ENCODE data around the gene KIRREL3.

Gene KIRREL3

DNA sequence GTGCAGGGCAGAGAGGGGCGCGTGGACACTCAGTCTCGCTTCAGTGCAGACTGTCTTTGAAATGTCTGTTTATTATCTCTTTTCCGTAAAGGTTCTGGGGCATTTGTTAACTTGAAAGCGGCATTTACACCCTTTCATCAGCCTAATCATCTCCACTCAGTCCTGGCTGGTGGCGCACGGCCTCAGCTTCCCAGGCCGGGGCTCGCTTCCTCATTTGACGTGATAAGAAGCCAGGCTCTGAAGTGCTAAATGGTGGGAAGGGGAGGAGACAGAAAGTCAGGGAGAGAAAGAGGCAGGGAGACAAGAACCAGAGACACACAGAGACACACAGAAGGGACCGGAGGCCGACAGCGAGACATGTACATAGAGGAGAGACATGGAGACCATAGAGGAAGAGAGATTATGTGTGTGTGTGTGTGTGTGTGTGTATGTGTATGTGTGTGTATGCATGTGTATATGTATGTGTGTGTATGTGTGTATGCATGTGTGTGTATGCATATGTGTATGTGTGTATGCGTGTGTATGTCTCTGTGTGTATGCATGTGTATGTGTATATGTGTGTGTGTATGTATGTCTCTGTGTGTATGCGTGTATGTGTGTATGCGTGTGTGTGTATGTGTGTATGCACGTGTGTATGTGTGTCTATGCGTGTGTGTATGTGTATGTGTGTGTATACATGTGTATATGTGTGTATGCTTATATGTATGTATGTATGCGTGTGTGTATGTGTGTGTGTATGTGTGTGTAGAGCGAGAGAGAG lies 543.6 kb downstream of the KIRREL3 start:
- no peak for DNase-seq (ENCODE audit: low read depth)
- TF ChIP-seq, protein P1, sequence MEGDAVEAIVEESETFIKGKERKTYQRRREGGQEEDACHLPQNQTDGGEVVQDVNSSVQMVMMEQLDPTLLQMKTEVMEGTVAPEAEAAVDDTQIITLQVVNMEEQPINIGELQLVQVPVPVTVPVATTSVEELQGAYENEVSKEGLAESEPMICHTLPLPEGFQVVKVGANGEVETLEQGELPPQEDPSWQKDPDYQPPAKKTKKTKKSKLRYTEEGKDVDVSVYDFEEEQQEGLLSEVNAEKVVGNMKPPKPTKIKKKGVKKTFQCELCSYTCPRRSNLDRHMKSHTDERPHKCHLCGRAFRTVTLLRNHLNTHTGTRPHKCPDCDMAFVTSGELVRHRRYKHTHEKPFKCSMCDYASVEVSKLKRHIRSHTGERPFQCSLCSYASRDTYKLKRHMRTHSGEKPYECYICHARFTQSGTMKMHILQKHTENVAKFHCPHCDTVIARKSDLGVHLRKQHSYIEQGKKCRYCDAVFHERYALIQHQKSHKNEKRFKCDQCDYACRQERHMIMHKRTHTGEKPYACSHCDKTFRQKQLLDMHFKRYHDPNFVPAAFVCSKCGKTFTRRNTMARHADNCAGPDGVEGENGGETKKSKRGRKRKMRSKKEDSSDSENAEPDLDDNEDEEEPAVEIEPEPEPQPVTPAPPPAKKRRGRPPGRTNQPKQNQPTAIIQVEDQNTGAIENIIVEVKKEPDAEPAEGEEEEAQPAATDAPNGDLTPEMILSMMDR (IDR thresholded peaks at IDR 0.05; ENCODE audit: insufficient read depth, low read depth, low read length, missing control alignments): no peak
- no peak overlapping the region for H3K4me3 ChIP-seq (ENCODE audit: low read length)

DNA sequence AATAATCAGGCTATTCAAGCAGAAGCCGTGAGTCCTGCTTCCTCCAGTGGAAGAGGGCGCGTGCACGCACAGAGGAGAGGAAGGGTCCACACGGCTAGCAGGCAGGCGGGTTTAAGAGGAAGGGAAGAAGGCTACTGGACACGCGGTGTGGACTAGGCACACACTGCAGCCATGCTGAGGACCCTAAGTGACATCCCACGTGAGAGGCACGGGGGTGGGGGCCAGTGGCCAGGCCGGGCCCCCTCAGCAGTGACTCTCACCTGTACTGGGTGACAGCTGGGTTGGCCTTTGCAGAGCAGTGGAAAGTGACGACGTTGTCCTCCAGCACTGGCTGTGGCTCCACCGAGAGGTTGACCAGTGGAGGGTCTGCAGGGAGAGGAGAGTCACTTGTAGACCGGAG lies 544.5 kb downstream of the KIRREL3 start:
- H3K4me3 ChIP-seq (ENCODE audit: low read length): no peak overlapping the region
- DNase-seq (ENCODE audit: low read depth): no peak
- TF ChIP-seq, protein P1 (IDR thresholded peaks at IDR 0.05; ENCODE audit: insufficient read depth, low read depth, low read length, missing control alignments): no peak

DNA sequence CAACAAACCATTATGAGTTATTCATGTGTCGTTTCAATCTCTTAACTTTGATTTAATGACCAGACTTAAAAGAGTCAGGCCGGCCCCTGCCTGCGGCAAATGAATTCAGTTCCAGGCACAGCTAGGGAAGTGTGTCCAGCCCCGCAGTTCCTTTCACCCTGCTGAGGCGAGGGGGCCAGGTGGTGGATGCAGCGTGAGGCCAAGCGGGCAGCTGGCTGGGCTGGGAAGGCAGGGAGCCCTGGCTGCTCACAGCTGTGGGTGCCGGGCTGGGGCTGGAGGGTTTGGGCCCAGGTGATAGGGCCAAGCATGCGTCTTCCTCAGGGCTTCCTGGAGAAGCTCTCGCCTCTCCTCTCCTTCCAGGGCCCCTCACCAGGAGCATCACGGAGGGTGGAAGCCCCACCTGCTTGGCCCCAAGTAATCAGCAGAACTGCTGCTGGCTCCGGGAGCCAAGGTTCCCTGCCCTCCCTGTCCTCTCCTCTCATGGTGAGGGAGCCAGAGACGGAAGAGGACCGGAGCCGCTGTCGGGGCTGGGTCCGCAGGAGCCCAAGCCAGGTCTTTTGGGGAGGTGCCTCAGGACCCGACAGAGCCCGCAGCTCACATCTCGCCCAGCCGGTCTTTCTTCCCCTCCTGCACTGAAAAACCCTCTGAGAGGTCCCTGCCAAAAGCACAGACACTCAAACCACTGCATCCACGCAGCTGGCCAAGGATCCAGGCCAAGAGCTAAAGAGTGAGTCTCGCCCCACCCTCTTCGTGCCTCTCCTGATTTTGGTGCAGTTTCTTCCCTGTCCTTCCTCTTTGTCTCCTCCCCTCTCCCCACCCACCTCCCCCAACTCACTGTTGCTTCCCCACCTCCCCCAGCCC lies 548.1 kb downstream of the KIRREL3 start:
- H3K4me3 ChIP-seq (ENCODE audit: low read length): no peak overlapping the region
- no peak for DNase-seq (ENCODE audit: low read depth)
- TF ChIP-seq, protein P1 (IDR thresholded peaks at IDR 0.05; ENCODE audit: insufficient read depth, low read depth, low read length, missing control alignments): no peak

DNA sequence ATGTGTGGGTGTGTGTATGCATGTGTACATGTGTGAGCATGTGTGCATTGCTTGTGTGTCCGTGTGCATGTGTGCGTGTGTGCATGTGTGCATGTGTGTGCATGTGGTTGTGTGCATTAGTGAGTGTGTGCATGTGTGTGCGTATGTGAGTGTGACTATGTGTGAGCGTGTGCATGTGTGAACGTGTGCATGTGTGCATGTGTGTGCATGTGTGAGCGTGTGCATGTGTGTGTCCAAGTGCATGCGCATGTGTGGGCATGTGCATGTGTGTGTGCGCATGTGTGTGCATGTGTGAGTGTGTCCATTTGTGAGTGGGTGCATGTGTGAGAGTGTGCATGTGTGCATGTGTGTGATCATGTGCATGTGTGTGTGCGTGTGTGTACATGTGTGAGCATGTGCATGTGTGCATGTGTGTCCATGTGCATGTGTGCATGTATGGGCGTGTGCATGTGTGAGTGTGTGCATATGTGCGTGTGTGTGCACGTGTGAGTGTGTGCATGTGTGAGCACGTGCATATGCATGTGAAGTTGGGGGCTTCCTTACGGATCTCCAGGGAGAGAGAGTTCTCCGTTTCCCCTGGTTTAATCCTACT lies 549.3 kb downstream of the KIRREL3 start:
- TF ChIP-seq, protein P1 (IDR thresholded peaks at IDR 0.05; ENCODE audit: insufficient read depth, low read depth, low read length, missing control alignments): no peak
- no peak for DNase-seq (ENCODE audit: low read depth)
- no peak overlapping the region for H3K4me3 ChIP-seq (ENCODE audit: low read length)

DNA sequence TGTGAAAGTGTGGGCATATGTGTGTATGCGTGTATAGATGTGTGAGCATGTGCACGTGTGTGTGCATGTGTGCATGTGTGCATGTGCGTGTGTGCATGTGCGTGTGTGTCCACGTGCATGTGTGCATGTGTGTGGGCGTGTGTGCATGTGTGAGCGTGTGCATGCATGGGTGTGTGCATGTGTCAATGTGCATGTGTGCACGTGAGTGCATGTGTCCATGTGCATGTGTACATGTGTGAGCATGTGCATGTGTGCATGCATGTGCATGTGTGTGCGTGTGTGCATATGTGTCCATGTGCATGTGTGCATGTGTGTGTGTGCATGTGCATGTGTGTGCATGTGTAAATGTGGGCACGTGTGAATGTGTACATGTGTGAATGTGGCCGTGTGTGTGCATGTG lies 549.8 kb downstream of the KIRREL3 start:
- no peak for DNase-seq (ENCODE audit: low read depth)
- TF ChIP-seq, protein P1 (IDR thresholded peaks at IDR 0.05; ENCODE audit: insufficient read depth, low read depth, low read length, missing control alignments): no peak
- no peak overlapping the region for H3K4me3 ChIP-seq (ENCODE audit: low read length)

DNA sequence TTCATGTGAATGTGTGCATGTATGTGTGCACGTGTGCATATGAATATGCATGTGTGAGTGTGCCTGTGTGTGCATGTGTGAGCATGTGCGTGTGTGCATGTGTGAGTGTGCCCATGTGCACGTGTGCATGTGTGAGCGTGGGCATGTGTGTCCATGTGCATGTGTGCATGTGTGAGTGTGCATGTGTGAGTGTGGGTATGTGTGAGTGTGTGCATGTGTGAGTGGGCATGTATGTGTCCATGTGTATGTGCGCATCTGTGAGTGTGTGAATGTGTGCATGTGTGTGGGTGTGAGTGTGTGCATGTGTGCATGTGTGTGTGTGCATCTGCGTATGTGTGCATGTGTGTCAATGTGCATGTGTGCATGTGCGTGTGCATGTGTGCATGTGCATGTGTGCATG lies 550.4 kb downstream of the KIRREL3 start:
- TF ChIP-seq, protein P1 (IDR thresholded peaks at IDR 0.05; ENCODE audit: insufficient read depth, low read depth, low read length, missing control alignments): no peak
- no peak overlapping the region for H3K4me3 ChIP-seq (ENCODE audit: low read length)
- no peak for DNase-seq (ENCODE audit: low read depth)

Measured in epithelial cell of esophagus (primary cell).